ENCODE results near the gene TSPAN31.
"Not testable (repeated sequence)": the region's sequence is repeated elsewhere in the genome, so short reads cannot be mapped to it uniquely, and the experiment has no call there.

The TSPAN31 gene

GRCh38 chr12:57766464-57767304 lies 21.8 kb downstream of the TSPAN31 start, which contains the start of gene CYP27B1:
CYP27B1 (minus strand) TSS chr12:57767078; CDS start chr12:57767041, 37 bp downstream.
- no peak for DNase-seq (ENCODE audit: low spot score)

DNA sequence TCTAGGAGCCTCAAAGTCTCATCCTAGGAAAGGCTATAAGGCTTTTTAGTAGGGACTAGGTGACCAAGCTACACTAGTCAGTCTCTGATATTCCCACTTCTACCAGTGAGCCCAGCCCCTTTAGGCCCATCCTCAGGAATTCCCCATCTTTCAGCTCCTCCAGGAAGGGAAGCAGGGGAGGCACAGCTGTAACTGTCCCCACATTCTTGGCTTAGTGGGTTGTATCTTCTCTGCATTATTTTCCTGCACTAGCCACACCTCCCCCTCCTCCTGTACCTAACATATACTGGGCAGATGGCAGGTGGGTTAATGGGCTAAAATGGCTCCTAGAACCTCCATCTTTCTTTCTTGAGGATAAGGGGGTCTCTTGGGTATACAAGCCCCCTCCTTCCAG lies 22.5 kb downstream of the TSPAN31 start:
- no peak for DNase-seq (ENCODE audit: low spot score)

- no peak for DNase-seq (ENCODE audit: low spot score)
Measured at GRCh38 chr12:57767876-57768275, 23.0 kb downstream of the TSPAN31 start.

DNA sequence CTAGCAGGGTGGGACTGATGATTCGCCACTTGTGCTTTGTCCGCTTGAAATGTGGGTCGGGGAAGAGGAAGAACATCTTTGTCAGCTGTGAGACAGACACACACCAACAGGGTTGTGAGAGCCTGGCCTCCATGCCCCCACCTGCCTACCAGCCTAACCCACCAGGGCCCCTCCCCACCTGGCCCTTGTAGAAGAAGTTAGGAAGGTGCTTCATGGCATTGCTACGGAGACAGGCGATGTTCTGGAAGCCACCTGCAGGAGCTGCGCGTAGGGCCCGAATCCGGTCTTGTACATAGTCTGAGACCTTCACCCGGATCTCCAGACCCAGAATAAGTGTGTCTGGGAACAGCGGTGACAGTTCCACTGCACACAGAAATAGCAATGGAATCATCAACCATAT lies 24.8 kb downstream of the TSPAN31 start:
- DNase-seq (ENCODE audit: low spot score): no peak

GRCh38 chr12:57770734-57771133 lies 25.9 kb downstream of the TSPAN31 start:
- DNase-seq (ENCODE audit: low spot score): no peak

- DNase-seq (ENCODE audit: low spot score): peak; percentile 85
Measured at GRCh38 chr12:57771236-57771872, 26.5 kb downstream of the TSPAN31 start.

DNA sequence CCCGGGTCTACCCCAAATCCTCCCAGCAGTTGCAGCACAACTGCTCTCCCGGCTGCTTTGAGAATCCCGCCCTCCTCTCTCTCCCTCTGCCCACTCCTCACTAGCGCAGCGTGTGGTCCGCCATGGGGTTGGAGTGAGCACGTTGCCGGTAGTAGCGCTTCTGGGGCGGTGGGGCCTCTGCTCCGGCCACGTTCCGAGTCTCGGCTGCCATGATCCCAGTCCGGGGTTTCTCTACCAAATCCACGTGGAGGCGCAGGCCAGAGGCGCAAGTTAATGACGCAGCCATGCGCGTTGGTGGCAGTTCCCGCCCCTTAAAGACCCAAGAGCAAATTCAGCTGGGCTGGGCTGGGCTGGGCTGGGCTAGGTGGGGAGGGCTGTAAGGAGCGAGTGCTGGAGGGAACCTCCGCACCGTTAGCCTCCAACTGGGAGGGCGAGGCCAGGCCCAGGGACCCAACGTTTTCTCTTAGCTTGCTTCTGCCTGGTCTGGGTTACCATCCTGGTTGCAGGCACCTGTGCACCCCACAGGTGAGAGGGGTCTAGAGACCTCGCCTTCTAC lies 27.1 kb downstream of the TSPAN31 start, which contains the start of gene METTL1:
METTL1 (minus strand) TSS at position 233 of the 556 bp plus-strand sequence; CDS start at position 211, 22 bp downstream.
- DNase-seq (ENCODE audit: low spot score): peak; percentile 96

GRCh38 chr12:57772429-57773322 lies 27.8 kb downstream of the TSPAN31 start, which contains the start of gene EEF1AKMT3:
EEF1AKMT3 (plus strand) TSS chr12:57772614; CDS start chr12:57772725, 111 bp downstream.
- no peak for DNase-seq (ENCODE audit: low spot score)

DNA sequence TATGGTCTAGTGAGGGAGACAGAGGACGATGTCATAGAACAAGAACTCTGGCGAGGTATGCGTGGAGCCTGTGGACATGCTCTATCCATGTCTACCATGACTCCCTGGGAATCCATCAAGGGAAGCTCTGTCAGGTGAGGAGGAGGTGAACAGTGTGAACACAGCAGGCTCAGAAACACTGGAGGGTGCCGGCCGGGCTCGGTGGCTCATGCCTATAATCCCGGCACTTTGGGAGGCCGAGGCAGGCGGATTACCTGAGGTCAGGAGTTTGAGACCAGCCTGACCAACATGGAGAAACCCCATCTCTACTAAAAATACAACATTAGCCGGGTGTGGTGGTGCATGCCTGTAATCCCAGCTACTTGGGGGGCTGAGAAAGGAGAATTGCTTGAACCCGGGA lies 29.8 kb downstream of the TSPAN31 start:
- DNase-seq (ENCODE audit: low spot score): not testable (repeated sequence)

DNA sequence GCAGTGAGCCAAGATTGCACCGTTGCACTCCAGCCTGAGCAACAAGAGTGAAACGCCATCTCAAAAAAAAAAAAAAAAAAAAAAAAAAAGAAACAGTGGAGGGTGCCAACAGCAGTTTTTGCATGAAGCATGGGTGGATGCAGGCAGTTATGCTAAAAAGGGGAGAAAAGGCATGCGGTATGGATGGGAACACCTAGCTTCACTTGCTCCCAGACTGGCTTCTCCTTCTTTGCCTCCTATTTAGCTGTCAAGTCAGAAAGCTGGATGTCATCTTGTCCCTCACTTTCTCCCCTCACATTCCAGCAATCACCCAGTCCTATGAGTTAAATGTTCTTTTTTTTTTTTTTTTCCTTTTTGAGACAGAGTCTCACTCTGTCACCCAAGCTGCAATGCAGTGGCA lies 30.2 kb downstream of the TSPAN31 start:
- DNase-seq (ENCODE audit: low spot score): no peak

GRCh38 chr12:57775563-57776246 lies 30.9 kb downstream of the TSPAN31 start:
- DNase-seq (ENCODE audit: low spot score): no peak

- DNase-seq (ENCODE audit: low spot score): no peak
Measured at GRCh38 chr12:57776247-57776587, 31.4 kb downstream of the TSPAN31 start.

- DNase-seq (ENCODE audit: low spot score): no peak
Measured at GRCh38 chr12:57777367-57777766, 32.5 kb downstream of the TSPAN31 start.

- no peak for DNase-seq (ENCODE audit: low spot score)
Measured at GRCh38 chr12:57777911-57778310, 33.1 kb downstream of the TSPAN31 start.

- no peak for DNase-seq (ENCODE audit: low spot score)
Measured at GRCh38 chr12:57779736-57780135, 34.9 kb downstream of the TSPAN31 start.

DNA sequence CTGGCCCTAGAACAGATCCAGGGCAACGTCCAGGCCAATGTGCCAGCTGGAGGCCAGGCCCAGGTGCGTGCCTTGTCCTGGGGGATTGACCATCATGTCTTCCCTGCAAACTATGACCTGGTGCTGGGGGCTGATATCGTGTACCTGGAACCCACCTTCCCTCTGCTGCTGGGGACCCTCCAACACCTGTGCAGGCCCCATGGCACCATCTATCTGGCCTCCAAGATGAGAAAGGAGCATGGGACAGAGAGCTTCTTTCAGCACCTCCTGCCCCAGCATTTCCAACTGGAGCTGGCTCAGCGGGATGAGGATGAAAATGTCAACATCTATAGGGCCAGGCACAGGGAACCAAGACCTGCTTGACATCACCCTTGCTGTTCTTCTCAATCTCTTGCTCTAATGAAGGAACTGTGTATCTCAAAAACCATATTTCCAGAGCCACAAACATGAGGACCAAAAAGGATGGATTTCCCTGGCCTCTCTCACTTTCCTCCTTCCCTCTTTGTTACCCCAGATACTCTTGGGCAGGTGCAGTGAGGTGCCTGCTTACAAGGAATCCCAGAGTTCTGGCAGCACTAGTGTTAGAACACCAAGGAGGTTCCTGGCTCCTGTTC lies 35.6 kb downstream of the TSPAN31 start:
- DNase-seq (ENCODE audit: low spot score): no peak

- no peak for DNase-seq (ENCODE audit: low spot score)
Measured at GRCh38 chr12:57781244-57781643, 36.4 kb downstream of the TSPAN31 start.

GRCh38 chr12:57781801-57782200 lies 37.0 kb downstream of the TSPAN31 start:
- no peak for DNase-seq (ENCODE audit: low spot score)

GRCh38 chr12:57782243-57782607 lies 37.4 kb downstream of the TSPAN31 start:
- DNase-seq (ENCODE audit: low spot score): no peak

- peak; percentile 93 for DNase-seq (ENCODE audit: low spot score)
Measured at GRCh38 chr12:57782608-57783465, 38.0 kb downstream of the TSPAN31 start, which contains the start of gene TSFM. TSFM (plus strand) TSS chr12:57782787; CDS start chr12:57782802, 15 bp downstream.
